Measurements from ENCODE around the gene PEMT. TPM values are rescaled to one million over a fixed set of nuclear protein-coding genes. Genes with fewer than 3 reads are reported as not detected.

Gene PEMT
- total and polyA plus RNA-seq, 9 of the 15 experiments (the other 6 are each of a cell fraction or from before 2014, with no cell fraction given): 1.4 to 36.4 (median 13.6) TPM

DNA sequence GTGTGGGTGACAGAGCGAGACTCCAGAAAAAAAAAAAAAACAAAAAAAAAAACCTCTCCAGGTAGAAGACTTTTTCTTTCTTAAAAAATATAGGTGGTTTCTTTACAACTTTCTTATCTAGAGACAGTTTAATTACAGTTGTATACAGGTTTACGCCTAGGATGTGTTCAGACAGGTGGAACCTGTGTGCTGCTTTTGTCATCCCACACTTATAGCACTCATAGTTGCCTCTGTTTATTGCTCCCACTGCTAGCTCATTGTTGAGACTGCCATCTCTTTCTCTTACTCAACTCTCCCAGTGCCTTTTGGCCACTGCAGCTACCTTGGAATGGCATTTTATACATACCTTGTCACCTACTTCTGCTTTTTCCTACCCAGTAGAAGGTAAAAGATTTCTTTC lies 133.8 kb downstream of the PEMT start:
- FAIRE-seq (no peak), ATAC-seq (no peak), DNase-seq (ENCODE audit: extremely low read depth in 1 of 4, low spot score in 3 of 4) (no peak)
- Histone ChIP-seq H4K20me1 (replicated peaks; ENCODE audit: control insufficient read depth, insufficient read depth, low read length) (no peaks in the 10 kb centered on the region), H3K36me3 (ENCODE audit: control insufficient read depth, insufficient read depth, low read length) (no peaks in the 10 kb centered on the region), H3K79me2 (ENCODE audit: control insufficient read depth, insufficient read depth, low read length) (no peaks in the 10 kb centered on the region), H3K9ac (ENCODE audit: insufficient read depth in 1 of 2, low read depth in 2 of 2, low read length in 2 of 2) (no peak overlapping the region), H3K27ac (ENCODE audit: extremely low read depth, low read depth, low read length) (no peak overlapping the region), H2AFZ (ENCODE audit: low read depth, low read length) (no peak overlapping the region), H3K4me3 (no peak overlapping the region), H3K4me2 (ENCODE audit: insufficient read depth, low read length) (no peak overlapping the region), H3K27me3 (ENCODE audit: control insufficient read depth in 2 of 2, insufficient read depth in 2 of 2, low read length in 2 of 2) (peaks cover 8 to 16% of the 10 kb centered on the region in 2 experiments; a peak in 2 of 5 replicates), H3K9me3 (replicated peaks; ENCODE audit: control insufficient read depth, insufficient read depth, low read depth, low read length) (peaks cover 3% of the 10 kb centered on the region; the same call in 1 of the 2 replicates), H3K4me1 (replicated peaks in 1 of 2; ENCODE audit: control insufficient read depth in 2 of 2, insufficient read depth in 2 of 2, low read length in 2 of 2) (peaks cover 0 to 6% of the 10 kb centered on the region in 2 experiments; a peak in 2 of 5 replicates), H3K9me1 (ENCODE audit: control insufficient read depth, insufficient read depth, low read length) (no peaks in the 10 kb centered on the region)
- intact Hi-C loops (cut with micrococcal nuclease) (no loop called here), in situ Hi-C loops (cut with MboI) (no loop called here)
- CTCF ChIA-PET (ENCODE audit: low intra/inter-chr PET ratio): no interaction called here
- POLR2A ChIA-PET: no interaction called here
- 0% methylated on average over 1 of the region's 2 CpGs for WGBS (ENCODE audit: insufficient coverage, low coverage, missing lambda C conversion rate)
- BruUV-seq (replicated peaks): no TSS peak
- TF ChIP-seq CHD4 (IDR thresholded peaks at IDR 0.05; ENCODE audit: insufficient read depth, insufficient replicate concordance, low read depth, low read length, poor library complexity, severe bottlenecking) (no peak), PRMT5 (CRISPR knock-in tag; IDR thresholded peaks at IDR 0.05) (no peak), ZNF134 (CRISPR knock-in tag; conservative IDR thresholded peaks at IDR 0.05) (no peak), CSDE1 (IDR thresholded peaks at IDR 0.05) (no peak), EHMT2 (IDR thresholded peaks at IDR 0.05) (no peak), ZNF354B (CRISPR knock-in tag; IDR thresholded peaks at IDR 0.05) (no peak), SUPT5H (IDR thresholded peaks at IDR 0.05) (no peak), ZNF175 (CRISPR knock-in tag; IDR thresholded peaks at IDR 0.05; ENCODE audit: low read depth) (no peak), ZNF395 (CRISPR knock-in tag; IDR thresholded peaks at IDR 0.05) (no peak), ZNF407 (IDR thresholded peaks at IDR 0.05; ENCODE audit: low read depth) (no peak)
- TF ChIP-seq, protein P1, sequence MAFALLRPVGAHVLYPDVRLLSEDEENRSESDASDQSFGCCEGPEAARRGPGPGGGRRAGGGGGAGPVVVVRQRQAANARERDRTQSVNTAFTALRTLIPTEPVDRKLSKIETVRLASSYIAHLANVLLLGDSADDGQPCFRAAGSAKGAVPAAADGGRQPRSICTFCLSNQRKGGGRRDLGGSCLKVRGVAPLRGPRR (CRISPR knock-in tag; IDR thresholded peaks at IDR 0.05): no peak
- TF ChIP-seq, protein P2, sequence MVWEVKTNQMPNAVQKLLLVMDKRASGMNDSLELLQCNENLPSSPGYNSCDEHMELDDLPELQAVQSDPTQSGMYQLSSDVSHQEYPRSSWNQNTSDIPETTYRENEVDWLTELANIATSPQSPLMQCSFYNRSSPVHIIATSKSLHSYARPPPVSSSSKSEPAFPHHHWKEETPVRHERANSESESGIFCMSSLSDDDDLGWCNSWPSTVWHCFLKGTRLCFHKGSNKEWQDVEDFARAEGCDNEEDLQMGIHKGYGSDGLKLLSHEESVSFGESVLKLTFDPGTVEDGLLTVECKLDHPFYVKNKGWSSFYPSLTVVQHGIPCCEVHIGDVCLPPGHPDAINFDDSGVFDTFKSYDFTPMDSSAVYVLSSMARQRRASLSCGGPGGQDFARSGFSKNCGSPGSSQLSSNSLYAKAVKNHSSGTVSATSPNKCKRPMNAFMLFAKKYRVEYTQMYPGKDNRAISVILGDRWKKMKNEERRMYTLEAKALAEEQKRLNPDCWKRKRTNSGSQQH (CRISPR knock-in tag; IDR thresholded peaks at IDR 0.05): no peak

Data from K562 (cell line).